ENCODE measurements around the gene PID1. TPM values are rescaled to one million over a fixed set of nuclear protein-coding genes. Genes with fewer than 3 reads are reported as not detected.

PID1 gene
- polyA plus RNA-seq, 1 of the 3 experiments (the other 2 are of a cell fraction) = 0.16 TPM

- WGBS (ENCODE audit: low lambda C conversion rate) = 18% methylated on average over 6 of the region's 6 CpGs
Observed at GRCh38 chr2:229130522-229130921, 140.6 kb downstream of the PID1 start.

More at GRCh38 chr2:229130522-229130921, 140.6 kb downstream of the PID1 start:
- Histone ChIP-seq H3F3A (replicated peaks; ENCODE audit: insufficient read depth) (no peaks in the 10 kb centered on the region), H3K27me3 (ENCODE audit: insufficient read depth) (no peaks in the 10 kb centered on the region), H3K9me2 (no peaks in the 10 kb centered on the region), H3K4me2 (no peak overlapping the region), H3K9ac (no peak overlapping the region), H2AFZ (ENCODE audit: low read depth) (no peak overlapping the region), H3K27ac (ENCODE audit: low read depth in 2 of 2, low read length in 1 of 2) (peak overlapping the region in 1 of 2 experiments; percentile 5; a peak in 2 of 4 replicates), H4K20me1 (ENCODE audit: insufficient read depth) (no peaks in the 10 kb centered on the region), H3K4me1 (ENCODE audit: control insufficient read depth in 1 of 2, insufficient read depth in 2 of 2, low read depth in 1 of 2, low read length in 1 of 2) (peaks cover 0 to 17% of the 10 kb centered on the region in 2 experiments; a peak in 2 of 4 replicates), H3K9me3 (no peaks in the 10 kb centered on the region), H3K4me3 (ENCODE audit: low read depth in 2 of 2, low read length in 1 of 2) (no peak overlapping the region), H3K36me3 (replicated peaks in 1 of 2; ENCODE audit: control insufficient read depth in 1 of 2, insufficient read depth in 2 of 2, low read length in 1 of 2) (no peaks in the 10 kb centered on the region), H3K79me2 (ENCODE audit: insufficient read depth) (no peaks in the 10 kb centered on the region)
- no peak for TF ChIP-seq NRF1 (IDR thresholded peaks at IDR 0.05; ENCODE audit: low read depth, low read length)
- no peak for TF ChIP-seq POLR2AphosphoS5 (IDR thresholded peaks at IDR 0.05; ENCODE audit: low read depth, low read length)
- no peak for TF ChIP-seq SIN3A (IDR thresholded peaks at IDR 0.05; ENCODE audit: borderline replicate concordance, low read depth, low read length)
- no peak for TF ChIP-seq GABPA (IDR thresholded peaks at IDR 0.05; ENCODE audit: low read depth)
- TF ChIP-seq, protein P1, sequence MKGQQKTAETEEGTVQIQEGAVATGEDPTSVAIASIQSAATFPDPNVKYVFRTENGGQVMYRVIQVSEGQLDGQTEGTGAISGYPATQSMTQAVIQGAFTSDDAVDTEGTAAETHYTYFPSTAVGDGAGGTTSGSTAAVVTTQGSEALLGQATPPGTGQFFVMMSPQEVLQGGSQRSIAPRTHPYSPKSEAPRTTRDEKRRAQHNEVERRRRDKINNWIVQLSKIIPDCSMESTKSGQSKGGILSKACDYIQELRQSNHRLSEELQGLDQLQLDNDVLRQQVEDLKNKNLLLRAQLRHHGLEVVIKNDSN (IDR thresholded peaks at IDR 0.05; ENCODE audit: borderline replicate concordance, low read depth) = no peak
- no peak for TF ChIP-seq REST (IDR thresholded peaks at IDR 0.05; ENCODE audit: low read depth, low read length)
- no peak for TF ChIP-seq RXRA (IDR thresholded peaks at IDR 0.05; ENCODE audit: borderline replicate concordance, low read depth)
- no peak for TF ChIP-seq ELF1 (IDR thresholded peaks at IDR 0.05)
- TF ChIP-seq PBX3 (IDR thresholded peaks at IDR 0.05) = no peak
- no peak for TF ChIP-seq RFX5 (IDR thresholded peaks at IDR 0.05; ENCODE audit: low read length)
- no peak for TF ChIP-seq SMC3 (IDR thresholded peaks at IDR 0.05; ENCODE audit: low read depth, low read length)
- no peak for TF ChIP-seq RAD21 (IDR thresholded peaks at IDR 0.05; ENCODE audit: low read length)
- TF ChIP-seq EP300 (IDR thresholded peaks at IDR 0.05; ENCODE audit: borderline replicate concordance in 1 of 2, low read depth in 1 of 2, low read length in 1 of 2) = no peak; a peak in 1 of 4 replicates
- POLR2A ChIA-PET = no interaction called here
- CTCF ChIA-PET = interaction anchor here (1.1 to 7.4 kb wide), 9 partner anchors 144 to 584 kb away, joined by 3 to 88 read pairs (median 4); partner anchors contain the start of genes DNER and PID1
- peak; percentile 30 for DNase-seq
